AG04450 (cell line): Measurements from ENCODE around the gene ACO2. TPM values are rescaled to one million over a fixed set of nuclear protein-coding genes. Genes with fewer than 3 reads are reported as not detected.
"Not testable (repeated sequence)": the region's sequence is repeated elsewhere in the genome, so short reads cannot be mapped to it uniquely, and the experiment has no call there.

Experiments
- CTCF ChIA-PET: fragments of 300-600, 350-600 bp; formaldehyde crosslinking; extraction: SDS; loops from one replicate; lab custom pipeline; 2022; ENCODE audit warnings: antibody characterized with exemption, inconsistent platforms; lab: Charles Lee
- POLR2A ChIA-PET: fragments of 350-600 bp; formaldehyde crosslinking; extraction: SDS; loops from one replicate; lab custom pipeline; 2021; ENCODE audit warnings: antibody characterized with exemption, inconsistent platforms; lab: Yijun Ruan, JAX
- DNase-seq: peaks from one replicate; pipeline ENCODE4 v3.0.0-alpha.2; 2011; ENCODE audit warnings: low read depth, low spot score
- H3K27ac ChIP-seq: one replicate; pipeline ENCODE4 v1.5.1; 2012; ENCODE audit warnings: low read depth, low read length, control low read depth
- H3K27me3 ChIP-seq: one replicate; pipeline ENCODE4 v1.6.0; 2012; ENCODE audit warnings: low read length; ENCODE audit not compliant: control insufficient read depth, insufficient read depth
- H3K4me3 ChIP-seq: 2 replicates; pipeline ENCODE4 v1.5.1; 2011; ENCODE audit warnings: mild to moderate bottlenecking, low read depth, low read length, control low read depth
- H3K9me3 ChIP-seq: 2 replicates; pipeline ENCODE4 v1.5.1; 2012; ENCODE audit warnings: low read length; ENCODE audit not compliant: control insufficient read depth, insufficient read depth
- polyA plus RNA-seq: library from polyadenylated mRNA; depleted of rRNA; stranded (reverse); fragments of >200 nt; gene quantifications from 2 replicates; pipeline ENCODE4 v1.2.3, GENCODE V29; 2011
- TF ChIP-seq, protein P1 (sequence below): IDR thresholded peaks from 2 replicates; pipeline ENCODE4 v1.5.1; 2011; ENCODE audit warnings: low read depth, low read length, control low read depth, inconsistent platforms

Gene ACO2
- polyA plus RNA-seq, 1 experiment, result 32.2 TPM

DNA sequence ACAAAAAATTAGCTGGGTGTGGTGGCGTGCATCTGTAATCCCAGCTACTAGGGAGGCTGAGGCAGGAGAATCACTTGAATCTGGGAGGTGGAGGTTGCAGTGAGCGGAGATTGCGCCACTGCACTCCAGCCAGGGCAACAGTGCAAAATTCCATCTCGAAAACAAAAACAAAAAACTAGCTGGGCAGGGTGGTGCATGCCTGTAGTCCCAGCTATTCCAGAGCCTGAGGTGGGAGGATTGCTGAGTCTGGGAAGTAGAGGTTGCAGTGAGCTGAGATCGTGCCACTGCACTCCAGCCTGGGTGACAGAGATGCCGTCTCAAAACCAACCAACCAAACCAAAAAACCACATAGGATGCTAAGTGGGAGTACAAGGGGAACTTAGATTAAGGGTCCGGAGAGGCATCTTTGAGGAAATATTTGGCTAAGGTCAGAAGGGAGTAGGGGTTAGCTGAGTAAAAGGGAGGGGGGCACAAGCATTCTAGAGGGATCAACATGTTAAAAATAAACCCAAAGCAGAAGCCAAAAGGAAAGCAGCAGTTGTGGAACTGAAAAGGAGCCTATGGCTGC is 10.7 kb upstream of the ACO2 start:
- Histone ChIP-seq H3K27me3 (no peaks in the 10 kb centered on the region), H3K27ac (no peak overlapping the region), H3K4me3 (no peak overlapping the region), H3K9me3 (no peaks in the 10 kb centered on the region)
- CTCF ChIA-PET, result no interaction called here
- TF ChIP-seq, protein P1, sequence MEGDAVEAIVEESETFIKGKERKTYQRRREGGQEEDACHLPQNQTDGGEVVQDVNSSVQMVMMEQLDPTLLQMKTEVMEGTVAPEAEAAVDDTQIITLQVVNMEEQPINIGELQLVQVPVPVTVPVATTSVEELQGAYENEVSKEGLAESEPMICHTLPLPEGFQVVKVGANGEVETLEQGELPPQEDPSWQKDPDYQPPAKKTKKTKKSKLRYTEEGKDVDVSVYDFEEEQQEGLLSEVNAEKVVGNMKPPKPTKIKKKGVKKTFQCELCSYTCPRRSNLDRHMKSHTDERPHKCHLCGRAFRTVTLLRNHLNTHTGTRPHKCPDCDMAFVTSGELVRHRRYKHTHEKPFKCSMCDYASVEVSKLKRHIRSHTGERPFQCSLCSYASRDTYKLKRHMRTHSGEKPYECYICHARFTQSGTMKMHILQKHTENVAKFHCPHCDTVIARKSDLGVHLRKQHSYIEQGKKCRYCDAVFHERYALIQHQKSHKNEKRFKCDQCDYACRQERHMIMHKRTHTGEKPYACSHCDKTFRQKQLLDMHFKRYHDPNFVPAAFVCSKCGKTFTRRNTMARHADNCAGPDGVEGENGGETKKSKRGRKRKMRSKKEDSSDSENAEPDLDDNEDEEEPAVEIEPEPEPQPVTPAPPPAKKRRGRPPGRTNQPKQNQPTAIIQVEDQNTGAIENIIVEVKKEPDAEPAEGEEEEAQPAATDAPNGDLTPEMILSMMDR, result no peak
- POLR2A ChIA-PET, result interaction anchor here (0.8 to 1.0 kb wide), 2 partner anchors 10 to 11 kb away, joined by 4 to 8 read pairs; partner anchors contain the start of gene TOB2
- DNase-seq, result no peak

DNA sequence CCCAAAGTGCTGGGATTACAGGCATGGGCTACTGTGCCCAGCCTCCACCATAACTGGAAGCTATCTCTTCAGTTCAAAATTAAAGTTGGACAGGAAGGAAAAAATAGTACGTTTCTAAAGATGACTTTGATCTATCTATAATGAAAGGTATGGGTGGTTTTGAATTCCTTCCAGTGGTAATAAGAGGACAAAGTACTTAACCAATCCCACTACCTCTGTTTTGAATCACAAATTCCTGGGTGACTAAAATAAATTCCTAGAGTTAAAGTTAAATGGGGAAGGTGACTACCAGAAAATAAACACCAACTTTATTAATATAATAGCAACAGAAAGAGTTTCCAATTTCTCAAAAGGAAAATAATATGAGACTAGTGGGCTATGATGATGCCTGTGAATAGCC is 9.5 kb upstream of the ACO2 start:
- TF ChIP-seq, protein P1, result no peak

GRCh38 chr22:41460071-41460470 is 8.8 kb upstream of the ACO2 start:
- H3K27ac ChIP-seq, DNase-seq, CTCF ChIA-PET, H3K4me3 ChIP-seq, H3K27me3 ChIP-seq, H3K9me3 ChIP-seq: not testable (repeated sequence)
- POLR2A ChIA-PET, result interaction anchor here (0.9 kb wide), 1 partner anchor 9 kb away, joined by 3 read pairs; the partner anchor contains the start of genes ACO2 and PHF5A

More for the DNA sequence above, 9.5 kb upstream of the ACO2 start:
- ChIA-PET CTCF (no interaction called here), POLR2A (interaction anchor here (0.6 to 1.0 kb wide), 3 partner anchors 9 to 13 kb away, joined by 3 to 4 read pairs (median 3); partner anchors contain the start of genes ACO2, PHF5A and TOB2)
- DNase-seq, result no peak
- H3K9me3 ChIP-seq, result no peaks in the 10 kb centered on the region
- no peak overlapping the region for H3K4me3 ChIP-seq
- H3K27me3 ChIP-seq, result no peaks in the 10 kb centered on the region
- H3K27ac ChIP-seq, result no peak overlapping the region

- H3K9me3 ChIP-seq, result no peaks in the 10 kb centered on the region
- H3K27ac ChIP-seq, result no peak overlapping the region
- ChIA-PET CTCF (interaction anchor here (0.7 kb wide), 1 partner anchor 18 kb away, joined by 4 read pairs; no protein-coding TSS in a partner anchor), POLR2A (interaction anchor here (2.0 kb wide), 1 partner anchor 15 kb away, joined by 9 read pairs; the partner anchor contains the start of gene TOB2)
- DNase-seq, result no peak
- TF ChIP-seq, protein P1, result no peak
- H3K4me3 ChIP-seq, result no peak overlapping the region
- no peaks in the 10 kb centered on the region for H3K27me3 ChIP-seq
These were observed 7.0 kb upstream of the ACO2 start for GRCh38 chr22:41461901-41462300.

- ChIA-PET CTCF (interaction anchor here (0.6 to 3.0 kb wide), 3 partner anchors 27 to 67 kb away, joined by 3 to 15 read pairs (median 3); no protein-coding TSS in a partner anchor), POLR2A (interaction anchor here (0.5 to 2.6 kb wide), 11 partner anchors 10 to 183 kb away, joined by 3 to 24 read pairs (median 7); partner anchors contain the start of genes DESI1, PMM1, RANGAP1 and TEF)
- TF ChIP-seq, protein P1, result no peak
- no peaks in the 10 kb centered on the region; the same call in 1 of the 2 replicates for H3K9me3 ChIP-seq
- H3K27me3 ChIP-seq, result no peaks in the 10 kb centered on the region
- H3K4me3 ChIP-seq, result peak overlapping the region; percentile 98
- no peak for DNase-seq
- H3K27ac ChIP-seq, result peak overlapping the region; percentile 86
These were observed 418 bp downstream of the ACO2 start for GRCh38 chr22:41469218-41469851.
